Activated gamma-delta T cell treated with anti-CD3 and anti-CD28 coated beads, Interleukin-2, amount 50 U/mL, for 16 hours (primary cell): ENCODE data around the gene TECPR1.

ENCODE experiments used
- DNase-seq: peaks from one replicate; pipeline ENCODE4 v3.0.0-alpha.2; 2020; ENCODE audit warnings: low read depth

Gene TECPR1

DNA sequence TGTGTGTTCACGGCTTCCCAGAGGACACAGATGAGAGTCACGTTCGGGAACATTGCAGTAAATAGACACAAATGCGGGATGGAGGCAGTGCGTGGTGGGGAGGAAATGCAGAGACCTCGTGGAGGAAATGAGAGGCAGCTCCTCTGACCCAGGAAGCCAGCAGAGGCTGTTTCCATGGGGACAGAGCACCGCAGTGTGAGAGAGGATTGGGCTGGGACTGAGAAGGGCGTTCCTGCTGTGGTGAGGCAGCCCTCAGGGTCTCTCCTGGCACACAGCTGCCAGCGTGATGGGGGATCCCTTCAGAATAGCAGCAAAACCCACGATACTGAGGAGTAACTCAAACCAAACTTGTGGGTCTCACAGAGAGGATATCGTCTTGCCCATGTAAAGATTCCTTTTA, 62.5 kb downstream of the TECPR1 start:
- DNase-seq, result no peak

DNA sequence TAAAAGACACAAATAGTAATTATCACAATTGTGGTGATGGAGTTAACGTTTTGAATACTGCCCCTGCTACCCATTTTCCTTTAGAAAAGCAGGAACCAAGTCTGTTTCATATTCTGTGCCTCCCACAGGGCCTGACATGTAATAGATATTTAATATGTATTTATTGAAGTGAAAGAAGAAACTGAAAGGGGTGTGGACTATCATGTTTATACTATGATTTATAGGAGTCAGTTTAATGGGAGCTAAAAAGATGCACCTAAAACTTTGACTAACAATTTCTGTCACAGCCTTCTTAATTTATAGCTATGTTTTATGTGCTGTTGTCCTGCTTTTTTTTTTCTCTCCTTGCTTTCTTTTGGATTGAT, 64.9 kb downstream of the TECPR1 start:
- no peak for DNase-seq

DNA sequence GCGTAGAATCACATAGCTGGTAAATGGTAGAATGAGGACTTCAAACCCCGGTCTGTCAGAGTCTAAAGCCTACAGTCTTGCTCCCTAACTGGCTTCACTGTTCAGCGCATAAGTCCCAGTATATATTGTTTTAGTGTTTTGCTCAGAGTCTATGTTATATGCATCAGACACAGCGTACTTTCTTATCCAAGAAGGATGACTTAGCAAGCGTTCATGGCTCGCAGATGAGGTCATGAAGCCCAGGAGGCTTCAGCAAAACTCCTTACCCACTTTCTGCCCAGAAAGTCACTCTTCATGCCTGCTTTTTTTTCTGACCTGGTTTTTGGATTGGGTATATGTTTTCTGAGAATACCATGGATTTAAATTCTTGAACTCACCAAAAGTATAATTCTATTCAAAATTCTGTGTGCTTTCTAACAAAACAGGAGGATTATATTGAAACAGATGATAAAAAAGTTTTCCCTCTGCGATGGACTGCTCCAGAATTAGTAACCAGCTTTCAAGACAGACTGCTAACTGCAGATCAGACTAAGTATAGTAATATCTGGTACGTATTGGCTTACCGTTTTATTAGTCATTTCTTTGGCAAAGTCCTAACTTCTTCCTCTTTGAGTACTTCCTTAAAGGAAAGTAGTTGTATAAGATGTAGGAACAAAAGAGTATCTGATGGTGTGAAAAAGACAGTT, 65.4 kb downstream of the TECPR1 start:
- no peak for DNase-seq

DNA sequence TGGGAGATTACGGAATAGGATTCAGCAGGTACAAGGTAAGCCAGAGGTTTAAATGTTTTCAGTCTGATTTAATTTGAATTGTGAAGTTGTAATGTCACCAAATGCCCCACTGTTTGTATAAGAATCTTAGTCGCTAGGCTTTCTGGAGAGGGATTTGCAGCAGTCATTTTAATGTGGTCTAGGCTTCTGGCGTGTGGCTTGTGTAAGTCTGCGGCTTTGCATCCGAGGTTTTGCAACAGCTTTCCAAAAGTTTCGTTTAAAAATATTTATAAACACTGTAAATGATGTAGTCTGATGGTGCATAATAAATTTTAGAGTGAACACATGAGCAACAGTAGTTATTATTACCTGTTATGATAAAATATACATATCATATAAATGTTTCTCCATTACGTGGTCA, 66.9 kb downstream of the TECPR1 start:
- DNase-seq, result no peak

DNA sequence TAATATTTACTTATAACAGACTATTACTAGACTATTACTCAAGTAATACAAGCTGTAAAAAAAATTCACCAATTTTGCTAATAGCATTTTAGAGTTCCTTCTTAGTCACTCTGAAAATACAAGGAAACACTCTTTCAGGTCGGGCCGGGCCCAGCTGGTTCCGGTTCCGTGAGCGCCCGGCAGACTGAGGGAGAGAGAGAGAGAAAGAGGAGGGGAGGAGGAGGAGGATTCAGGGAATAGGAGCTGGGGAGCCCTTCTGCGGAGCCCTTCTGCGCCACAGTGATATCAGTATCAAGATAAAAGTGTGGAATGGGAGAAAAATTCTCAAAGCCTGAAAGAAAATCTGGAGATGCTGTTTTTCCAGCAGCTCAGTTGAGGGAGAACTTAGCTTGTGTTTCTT, 71.3 kb downstream of the TECPR1 start:
- DNase-seq, result no peak

DNA sequence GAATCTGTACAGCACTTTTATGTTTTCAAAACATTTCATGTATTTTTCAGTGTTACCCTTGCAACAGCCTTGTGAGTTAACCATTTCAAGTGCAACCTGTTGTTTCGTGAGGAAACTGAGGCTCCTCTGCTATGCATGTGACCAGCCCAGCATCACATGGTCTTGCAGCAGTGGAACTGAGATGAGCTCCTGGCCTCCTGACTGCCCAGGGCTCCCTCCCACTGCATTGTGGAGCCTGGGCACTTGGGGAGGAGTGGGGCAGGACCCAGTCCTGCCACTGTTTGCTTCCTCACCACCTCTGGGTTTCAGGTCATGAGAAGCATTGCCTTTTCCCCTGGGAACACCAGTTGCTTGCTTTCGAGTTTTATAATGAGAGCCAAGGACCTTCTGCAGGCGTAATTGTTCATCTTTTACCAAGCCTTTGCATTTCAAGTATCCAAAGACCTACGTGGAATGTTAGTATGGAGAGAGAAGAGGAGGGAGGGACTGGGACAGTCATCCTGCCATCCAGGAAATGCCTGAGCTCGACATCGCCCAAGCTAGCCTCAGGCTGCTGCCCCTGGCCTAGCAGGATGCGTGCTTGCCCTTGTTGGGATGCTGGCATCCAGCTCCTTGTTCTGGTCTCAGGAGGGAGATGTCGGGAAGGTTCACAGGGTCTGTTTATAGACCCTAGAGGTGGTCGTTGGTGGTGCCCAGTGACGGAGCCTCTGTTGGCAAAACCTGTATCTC, 73.1 kb downstream of the TECPR1 start:
- no peak for DNase-seq

DNA sequence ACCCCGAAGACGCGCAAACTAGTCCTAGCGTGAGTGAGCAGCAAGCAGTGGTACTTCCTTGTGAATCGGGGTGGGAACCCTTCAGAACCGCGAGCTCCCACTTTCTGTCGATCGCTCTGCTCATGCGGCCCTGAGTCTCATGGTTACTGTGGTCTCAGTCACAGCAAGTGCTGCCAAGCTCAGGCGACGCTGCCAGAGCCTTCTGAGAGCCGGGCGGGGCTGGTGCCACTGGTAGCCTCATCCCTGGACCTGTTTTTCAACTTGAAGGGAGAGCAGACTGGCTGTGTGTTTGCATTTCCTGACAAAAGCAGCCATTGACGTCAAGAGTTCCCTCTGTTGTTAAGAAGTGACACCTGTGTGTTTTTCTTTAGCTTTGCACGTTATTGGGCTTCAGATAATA, 73.7 kb downstream of the TECPR1 start:
- DNase-seq, result no peak

DNA sequence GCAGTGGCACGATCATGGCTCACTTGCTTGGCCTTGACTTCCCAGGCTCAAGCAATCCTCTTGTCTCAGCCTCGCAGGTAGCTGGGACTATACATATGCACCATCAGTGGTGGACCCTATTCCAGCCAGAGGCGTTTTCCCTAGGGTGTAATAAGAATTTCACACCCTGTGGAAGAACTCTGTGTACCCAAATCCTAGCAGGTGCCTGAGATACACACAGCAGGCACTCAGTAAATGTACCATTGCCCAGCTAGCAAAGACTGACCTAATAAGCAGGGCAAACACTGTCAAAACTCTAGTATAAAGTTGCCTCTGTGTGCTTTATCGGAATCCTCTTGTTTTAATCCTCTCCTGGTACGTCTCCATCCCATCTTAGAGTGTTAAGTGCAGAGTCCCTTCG, 74.5 kb downstream of the TECPR1 start:
- DNase-seq, result no peak

DNA sequence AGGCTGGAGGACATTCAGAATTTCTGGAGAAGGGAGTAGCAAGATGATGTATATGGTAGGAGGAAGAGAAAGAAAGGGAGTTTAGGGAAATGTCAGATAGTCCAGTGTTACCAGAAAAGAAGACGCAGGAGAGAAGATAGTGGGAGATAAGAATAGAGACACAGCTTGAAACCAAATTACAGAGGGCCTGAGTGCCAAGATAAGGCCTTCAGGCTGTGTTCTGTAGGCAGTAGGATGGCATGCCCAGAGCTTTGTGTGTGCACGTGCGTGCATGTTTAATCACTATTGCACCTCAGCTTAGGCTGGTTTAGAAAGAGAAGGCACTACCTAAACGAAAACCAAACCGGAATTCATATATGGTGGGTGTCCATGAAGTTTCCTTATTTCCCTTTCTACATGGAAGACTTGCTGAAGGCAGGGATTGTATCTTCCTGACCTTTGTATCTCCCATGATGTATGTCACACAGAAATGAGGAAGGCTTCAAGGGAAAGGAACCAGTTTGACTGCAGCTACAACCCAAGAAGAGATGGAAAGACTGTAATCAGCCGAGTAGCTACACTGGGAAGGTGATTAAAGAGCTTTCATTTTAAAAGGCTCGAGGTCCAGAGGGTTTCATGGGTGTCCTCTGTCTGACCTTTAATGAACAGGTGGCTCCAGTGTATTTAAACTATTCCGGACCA, 76.6 kb downstream of the TECPR1 start:
- no peak for DNase-seq

DNA sequence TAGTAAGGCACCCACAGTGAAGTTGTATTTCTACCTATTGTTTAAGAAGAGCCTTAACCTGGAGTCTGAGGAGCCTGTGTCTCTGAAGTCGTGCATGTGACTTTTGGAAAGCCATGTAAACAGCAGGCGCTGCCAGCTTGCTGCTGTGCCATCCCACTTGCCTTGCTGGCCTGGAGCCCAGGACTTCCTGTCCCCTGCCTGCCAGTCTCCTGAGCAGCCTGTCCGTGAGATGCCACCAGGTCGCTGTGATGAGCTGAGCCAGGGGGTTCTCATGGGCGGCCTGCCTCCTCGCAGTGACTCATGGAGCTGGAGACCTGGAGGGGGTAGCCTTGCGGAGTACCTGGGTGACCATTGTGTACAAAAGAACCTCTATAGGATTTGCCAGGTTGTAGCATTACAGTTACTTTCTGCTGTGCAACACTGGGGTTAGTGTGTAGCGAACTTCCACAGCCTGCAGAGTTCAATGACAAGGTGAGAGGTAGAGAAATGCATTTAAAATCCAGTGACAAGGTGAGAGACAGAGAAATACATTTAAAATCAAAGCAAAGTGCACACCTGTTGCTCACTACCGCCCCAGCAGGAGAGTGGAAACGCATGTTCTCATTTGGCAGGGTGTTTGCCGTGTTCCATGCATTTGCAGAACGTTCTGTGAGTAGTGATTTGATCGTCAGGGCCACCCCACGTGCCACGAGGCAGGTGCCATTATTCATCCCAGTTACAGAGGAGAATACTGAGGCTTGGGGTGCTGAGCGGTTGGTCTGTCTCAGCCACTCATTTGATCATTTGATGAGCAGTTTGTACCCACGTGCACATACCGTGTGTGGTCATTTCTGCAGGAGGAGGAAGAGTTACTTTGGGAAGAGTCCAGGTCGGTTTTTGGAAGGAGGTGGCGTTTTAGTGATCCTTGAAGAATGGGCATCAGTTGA, 77.4 kb downstream of the TECPR1 start:
- no peak for DNase-seq

DNA sequence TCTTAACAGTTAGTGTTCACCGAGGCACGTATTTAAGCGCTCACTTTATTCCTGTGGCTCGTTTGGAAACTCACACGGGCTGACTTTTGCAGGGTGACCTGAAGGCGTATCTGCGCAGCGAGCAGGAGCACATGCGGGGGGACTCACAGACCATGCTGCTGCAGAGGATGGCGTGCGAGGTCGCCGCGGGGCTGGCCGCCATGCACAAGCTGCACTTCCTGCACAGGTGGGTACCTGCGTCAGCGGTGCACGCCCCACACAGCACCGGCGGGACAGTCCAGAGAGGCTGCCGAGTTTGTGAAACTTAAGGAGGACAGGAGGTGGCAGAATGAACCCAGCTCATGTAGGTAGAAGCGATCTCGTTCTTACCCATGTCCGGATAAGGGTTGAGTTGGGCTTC, 80.6 kb downstream of the TECPR1 start:
- no peak for DNase-seq

DNA sequence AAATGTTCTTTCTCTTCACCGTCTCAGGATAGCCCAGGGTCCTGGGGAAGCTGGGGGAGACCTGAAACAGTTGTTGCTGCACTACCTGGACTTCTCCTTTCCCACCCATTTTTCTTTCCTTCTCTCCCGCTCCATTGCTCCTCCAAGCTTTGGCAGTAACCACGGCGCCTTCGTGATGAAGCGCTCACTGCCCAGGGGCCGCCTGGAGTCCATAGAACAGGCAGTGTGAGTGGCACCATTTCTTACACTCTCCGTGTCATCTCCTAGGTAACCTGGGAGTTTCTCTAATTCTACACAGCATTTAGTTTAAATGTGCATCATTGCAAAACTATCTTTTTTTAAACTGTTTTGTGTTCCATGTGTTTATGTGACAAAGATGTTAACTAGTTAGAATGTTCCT, 81.1 kb downstream of the TECPR1 start:
- no peak for DNase-seq

DNA sequence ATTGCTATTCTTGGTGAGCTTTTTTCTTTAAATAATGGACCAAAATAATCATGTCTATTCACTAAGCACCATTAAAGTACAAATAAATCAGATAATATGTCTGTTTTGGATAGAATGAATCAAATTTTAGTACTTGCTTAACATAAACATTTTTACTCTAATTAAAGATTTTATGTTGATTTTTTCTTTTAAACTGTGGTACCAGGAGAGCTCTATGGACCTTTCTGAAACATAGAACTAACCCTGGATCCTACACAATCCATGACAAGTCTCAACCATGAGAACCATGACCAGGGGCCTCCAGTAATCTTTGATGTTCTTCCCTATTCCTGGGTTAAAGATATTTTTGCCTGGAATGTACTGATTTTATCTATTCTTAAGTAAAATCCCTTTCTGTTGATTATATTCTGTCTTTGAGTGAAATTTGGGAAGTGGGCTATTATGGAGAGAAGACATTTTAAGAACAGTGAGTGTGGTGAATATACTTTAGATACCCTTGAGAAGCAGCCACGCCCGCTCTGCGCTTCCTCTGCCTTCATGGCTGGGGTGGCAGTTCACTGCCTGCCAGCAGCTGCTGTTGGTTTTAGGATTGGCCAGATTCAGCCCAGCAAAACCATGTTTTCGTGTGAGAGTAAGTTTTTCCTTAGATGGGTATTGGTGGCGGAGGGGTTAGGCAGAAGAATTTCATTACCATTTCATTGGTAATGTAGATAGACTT, 83.0 kb downstream of the TECPR1 start:
- no peak for DNase-seq

DNA sequence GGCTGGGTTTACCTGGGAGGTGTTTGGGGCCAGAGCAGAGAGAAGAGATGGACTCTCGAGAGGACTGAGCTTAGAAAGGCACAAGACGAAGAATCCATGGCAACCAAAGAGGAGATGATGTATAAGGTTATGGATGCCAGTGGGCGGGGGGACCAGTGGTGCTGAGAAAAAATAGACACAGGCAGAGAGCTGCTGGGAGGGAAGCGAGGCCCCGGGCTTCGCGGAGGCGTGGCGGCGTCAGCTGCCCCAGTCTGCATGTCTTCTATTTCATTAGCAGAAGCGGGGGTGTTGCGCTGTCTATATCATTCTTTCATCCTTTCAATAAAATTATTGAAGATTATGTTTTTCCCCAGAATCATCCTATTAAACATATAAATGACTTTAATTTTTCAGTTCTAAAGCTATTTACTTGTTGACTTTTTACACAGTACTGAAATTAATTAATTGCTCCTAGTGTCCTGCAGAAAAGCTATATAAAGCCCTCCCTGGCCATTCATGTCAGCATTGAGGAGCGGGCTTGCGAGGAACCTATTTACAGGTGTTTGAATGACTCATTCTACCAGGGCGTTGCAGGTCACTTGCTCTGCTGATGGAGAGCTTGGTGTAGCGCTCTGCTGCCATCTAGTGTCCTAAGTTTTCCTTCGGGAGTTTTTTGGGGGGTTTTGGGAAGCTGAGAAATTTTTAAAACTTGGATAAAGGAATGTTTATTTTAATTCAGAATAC, 83.7 kb downstream of the TECPR1 start:
- peak; percentile 53 for DNase-seq

DNA sequence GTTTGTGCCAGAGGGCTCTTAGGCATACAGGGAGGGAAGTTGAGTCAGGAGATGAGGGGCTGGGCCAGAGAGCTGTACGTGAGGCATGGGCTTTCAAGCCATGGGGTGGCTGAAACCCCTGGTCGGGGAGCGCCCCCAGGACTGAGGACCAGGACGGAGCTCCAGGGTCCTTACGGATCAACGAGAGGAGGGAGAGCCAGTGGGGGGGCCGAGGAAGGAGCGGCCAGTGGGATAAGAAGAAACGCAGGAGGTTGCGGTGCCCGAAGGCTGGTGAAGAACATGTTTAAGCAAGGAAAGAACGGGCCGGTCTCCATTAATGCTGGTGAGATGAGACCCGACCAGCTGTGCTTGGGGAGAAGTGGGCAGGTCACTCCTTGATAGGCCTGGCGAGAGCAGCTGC, 84.4 kb downstream of the TECPR1 start:
- DNase-seq, result no peak

DNA sequence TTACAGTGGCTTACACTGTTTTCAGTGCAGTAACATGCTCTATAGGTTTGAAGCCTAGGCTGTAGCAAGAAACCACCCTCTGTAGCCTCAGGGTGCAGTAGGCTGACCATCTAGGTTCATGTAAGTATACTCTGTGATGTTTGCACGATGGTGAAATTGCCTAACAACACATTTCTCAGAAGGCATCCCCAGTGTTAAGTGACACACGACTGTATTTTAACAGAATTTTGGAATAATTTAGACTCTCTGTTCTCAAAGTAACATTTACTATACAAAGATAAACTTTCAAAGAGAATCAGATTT, 85.4 kb downstream of the TECPR1 start:
- no peak for DNase-seq

DNA sequence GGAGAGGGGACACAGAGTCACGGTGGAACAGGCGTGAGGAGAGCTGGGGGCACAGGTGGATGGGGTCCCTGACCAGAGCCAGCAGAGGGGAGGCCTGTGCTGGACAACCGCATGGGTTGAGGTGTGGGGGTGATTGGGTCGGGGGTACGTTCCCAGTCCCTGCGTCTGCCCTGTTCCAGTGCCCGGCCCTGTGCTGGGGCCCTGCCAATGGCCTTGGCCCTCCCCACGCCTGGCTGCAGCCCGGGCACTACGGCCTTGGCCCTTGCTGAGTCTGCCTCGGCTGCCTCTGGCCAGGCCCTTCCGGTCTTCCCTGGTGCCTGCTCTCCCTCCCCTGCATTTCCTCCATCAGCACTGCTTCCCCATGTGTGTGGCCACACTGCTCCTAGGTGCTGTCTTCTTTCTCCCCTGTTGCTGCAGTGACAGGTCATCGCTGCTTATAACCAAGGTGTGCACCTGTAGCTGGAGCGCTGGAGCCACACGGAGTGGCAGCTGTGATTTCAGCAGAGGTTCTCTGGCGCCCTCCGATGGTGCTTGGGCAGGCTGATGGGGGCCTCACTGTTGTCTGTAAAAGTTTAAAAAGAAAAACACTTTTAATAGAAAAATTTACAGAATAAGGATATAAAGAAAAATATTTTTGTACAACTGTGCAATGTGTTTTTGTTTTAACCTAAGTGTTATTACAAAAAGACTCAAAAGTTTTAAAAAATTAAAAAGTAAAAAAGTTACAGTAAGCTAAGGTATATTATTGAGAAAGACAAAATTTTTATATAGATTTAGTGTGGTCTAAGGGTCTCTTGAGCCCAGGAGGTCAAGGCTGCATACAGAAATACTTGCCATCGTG, 86.0 kb downstream of the TECPR1 start:
- DNase-seq, result no peak
